ENCODE data around the gene CCL8.
"Not testable (repeated sequence)": the region's sequence is repeated elsewhere in the genome, so short reads cannot be mapped to it uniquely, and the experiment has no call there.

Gene CCL8

DNA sequence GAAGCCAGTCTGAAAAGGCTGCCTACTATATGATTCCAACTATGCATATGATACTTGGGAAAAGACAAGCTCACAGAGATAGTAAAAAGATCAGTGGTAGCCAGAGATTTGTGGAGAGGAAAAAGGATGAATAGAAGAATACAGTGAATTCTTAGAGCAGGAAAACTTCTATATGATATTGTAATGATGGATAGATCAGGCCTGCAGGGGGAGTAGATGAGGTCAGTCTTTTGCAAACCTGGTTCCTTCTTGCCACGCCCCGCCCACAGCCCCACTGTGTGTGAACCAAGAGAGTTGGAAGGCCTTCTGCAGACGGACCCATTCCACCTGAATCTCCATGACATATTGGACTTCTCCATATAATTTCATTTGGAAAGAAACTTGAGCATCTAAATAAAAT lies 761 bp upstream of the CCL8 start:
- peak; percentile 83 for DNase-seq

DNA sequence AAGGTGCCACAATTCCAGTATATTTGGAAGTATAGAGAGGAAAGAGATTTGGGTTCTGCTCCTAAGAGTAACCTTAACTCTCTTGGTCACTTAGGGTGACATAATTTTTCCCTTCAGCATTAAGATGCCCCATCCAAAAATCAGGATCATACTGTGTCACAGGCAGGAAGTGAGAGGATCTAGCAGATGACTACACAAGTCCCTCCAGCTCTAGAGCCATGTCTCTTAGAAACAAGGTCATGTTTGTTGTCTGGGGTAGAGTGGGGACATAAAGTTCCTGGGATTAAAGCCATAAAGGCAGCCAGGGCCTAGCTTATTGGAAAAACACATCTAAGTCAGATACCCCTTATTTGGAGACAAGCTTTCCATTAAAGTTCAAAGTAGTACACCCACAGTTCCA lies 2.7 kb downstream of the CCL8 start:
- peak; percentile 38 for DNase-seq

- DNase-seq: not testable (repeated sequence)
These were observed 8.3 kb downstream of the CCL8 start for GRCh38 chr17:34327580-34327979.

GRCh38 chr17:34337701-34338100 lies 18.5 kb downstream of the CCL8 start:
- DNase-seq: no peak

- no peak for DNase-seq
These were observed 20.0 kb downstream of the CCL8 start for GRCh38 chr17:34339138-34339770.

DNA sequence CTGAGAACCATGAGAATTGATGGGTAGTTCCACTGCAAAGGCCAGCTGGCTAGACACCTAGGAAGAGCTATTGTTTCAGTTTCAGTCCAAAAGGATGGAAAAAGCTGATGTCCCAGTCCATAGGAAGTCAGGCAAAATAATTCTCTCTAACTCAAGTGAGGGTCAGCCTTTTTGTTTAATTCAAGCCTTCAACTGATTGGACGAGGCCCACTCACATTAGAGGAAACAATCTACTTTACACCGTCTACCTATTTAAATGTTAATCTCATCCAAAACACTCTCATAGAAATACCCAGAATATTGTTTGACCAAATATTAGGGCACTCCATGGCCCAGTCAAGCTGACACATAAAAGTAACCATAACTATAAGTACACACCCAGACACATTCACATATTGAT lies 22.7 kb downstream of the CCL8 start:
- no peak for DNase-seq

GRCh38 chr17:34347063-34347462 lies 27.8 kb downstream of the CCL8 start:
- no peak for DNase-seq

DNA sequence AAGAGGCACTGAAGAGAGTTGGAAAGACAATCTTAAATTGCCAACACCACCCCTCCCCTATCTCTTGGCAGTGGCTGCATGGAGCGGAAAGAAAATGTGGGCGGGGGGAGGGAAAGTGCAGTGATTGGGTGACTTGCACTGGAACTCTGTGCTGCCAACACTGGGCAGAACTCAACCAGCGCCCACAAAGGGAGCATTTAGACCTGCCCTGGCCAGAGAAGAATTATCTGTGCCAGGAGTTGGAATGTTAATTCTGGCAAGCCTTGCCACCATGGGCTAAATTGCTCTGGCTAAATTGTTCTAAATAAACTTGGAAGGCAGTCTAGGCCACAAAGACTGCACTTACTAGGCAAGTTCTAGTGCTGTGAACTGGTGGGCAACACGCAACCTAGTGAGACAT lies 30.5 kb downstream of the CCL8 start:
- no peak for DNase-seq

DNA sequence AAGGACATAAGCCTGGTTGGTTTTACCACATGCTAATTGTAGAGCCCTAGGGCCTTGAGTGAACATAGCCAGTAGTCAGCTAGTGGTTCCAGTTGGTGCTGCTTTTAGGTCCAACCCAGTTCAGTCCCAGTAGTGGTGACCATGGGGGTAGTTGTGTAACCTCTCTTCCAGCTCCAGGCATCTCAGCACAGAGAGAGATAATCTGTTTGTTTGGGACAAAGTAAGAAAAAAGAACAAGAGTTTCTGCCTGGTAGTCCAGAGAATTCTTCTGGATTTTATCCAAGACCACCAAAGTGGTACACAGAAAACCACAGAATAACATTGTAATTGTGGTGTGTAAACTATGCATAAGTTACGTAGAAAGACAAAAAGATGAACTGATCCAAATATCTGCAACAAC lies 31.9 kb downstream of the CCL8 start:
- DNase-seq: no peak

- no peak for DNase-seq
These were observed 33.0 kb downstream of the CCL8 start for GRCh38 chr17:34352191-34352590.

DNA sequence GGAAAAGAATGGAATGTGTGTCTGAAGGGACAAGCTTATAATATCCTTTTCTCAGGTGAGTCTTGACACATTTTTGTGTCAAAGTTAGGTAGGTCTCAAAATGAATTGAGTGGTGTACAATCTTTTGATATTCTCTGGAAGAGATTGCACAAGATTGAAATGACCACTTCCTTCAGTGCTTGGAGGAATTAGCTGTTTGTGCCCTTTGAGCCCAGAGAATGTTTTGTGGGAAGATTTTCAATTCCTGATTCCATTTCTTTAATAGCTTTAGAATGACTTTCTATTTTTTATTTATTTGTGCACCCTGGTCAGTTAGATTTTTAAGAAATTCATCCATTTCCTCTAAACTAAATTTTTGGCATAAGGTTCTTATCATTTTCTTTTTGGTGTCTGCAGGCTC lies 35.4 kb downstream of the CCL8 start:
- DNase-seq: peak; percentile 35

DNA sequence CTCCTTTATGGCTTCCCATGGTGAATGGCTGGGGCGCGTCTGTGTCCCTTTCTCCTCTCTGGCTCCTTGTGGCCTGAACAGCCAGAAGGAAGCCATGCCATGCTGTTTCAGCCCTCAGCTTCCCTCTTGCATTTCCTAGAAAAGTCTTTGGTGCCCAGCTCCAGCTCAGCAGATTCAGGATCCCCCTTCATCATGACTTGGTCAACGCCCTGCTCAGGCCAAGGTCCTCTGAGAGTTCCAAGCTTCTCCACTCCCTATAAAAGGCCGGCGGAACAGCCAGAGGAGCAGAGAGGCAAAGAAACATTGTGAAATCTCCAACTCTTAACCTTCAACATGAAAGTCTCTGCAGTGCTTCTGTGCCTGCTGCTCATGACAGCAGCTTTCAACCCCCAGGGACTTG lies 37.0 kb downstream of the CCL8 start, which contains the start of gene CCL13:
TSS of gene CCL13 (plus strand) at position 287 of the 400 bp plus-strand sequence. CDS start at position 334, 47 bp downstream.
- DNase-seq: no peak

DNA sequence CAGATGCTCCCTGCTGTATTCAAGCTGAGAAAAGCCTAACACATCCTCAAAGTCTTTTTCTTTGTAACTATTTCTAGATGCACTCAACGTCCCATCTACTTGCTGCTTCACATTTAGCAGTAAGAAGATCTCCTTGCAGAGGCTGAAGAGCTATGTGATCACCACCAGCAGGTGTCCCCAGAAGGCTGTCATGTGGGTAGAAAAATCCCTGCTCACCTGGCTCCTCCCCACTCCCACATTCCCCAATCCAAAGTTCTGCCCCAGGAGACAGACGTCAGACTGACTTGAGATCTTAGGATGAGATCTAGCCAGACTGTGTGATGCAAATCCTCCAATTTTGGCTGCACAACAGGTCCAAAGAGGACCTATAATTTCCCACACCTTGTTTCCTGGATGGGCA lies 38.2 kb downstream of the CCL8 start:
- no peak for DNase-seq

DNA sequence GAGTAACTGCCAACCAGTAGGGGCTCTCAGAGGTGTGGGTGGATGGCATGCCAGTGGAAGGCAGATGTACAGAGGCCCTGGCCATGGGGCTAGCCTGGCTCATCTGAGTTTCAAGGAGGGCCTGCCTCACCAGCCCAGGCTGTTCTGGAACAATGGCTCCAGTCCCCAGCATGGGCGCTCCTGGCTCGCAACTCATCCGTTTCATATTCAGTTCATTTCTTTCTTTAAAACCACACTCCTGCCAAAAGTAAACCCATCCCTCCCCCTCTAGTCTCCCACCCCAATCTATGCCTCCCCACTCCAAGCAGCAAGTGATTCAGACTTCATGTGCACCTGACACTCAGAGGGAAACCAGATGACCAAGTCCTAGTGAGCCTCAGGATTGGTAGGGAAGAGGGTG lies 39.4 kb downstream of the CCL8 start:
- DNase-seq: no peak

GRCh38 chr17:34360601-34361270 lies 41.5 kb downstream of the CCL8 start:
- DNase-seq: peak; percentile 54

DNA sequence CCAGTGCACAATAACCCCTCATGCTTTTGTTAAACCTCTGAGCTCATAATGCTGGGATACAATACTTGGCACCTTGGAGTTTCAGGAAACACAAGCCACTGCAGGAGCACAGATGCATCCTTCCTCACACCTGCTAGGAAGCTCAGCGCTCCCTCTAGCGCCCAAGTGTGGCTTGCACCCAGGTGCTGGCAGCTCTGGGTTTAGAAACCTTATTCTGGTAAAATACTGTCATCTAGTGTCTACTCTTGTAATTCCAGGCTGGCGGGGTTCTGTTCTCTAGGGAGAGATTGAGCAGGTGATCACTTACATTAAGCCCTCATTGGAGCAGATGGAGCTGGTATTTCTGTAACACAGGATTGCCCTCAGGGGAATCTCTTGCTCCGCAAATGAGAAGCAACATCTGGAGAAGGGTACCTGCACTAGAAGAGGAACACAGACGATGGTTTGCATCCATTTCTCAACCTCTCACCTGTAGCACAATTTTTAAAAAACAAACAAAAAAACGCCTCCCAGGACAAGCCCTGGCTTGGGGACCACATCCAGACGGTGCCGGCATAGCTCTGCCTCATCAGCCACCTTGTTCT lies 42.3 kb downstream of the CCL8 start:
- peak; percentile 91 for DNase-seq

DNA sequence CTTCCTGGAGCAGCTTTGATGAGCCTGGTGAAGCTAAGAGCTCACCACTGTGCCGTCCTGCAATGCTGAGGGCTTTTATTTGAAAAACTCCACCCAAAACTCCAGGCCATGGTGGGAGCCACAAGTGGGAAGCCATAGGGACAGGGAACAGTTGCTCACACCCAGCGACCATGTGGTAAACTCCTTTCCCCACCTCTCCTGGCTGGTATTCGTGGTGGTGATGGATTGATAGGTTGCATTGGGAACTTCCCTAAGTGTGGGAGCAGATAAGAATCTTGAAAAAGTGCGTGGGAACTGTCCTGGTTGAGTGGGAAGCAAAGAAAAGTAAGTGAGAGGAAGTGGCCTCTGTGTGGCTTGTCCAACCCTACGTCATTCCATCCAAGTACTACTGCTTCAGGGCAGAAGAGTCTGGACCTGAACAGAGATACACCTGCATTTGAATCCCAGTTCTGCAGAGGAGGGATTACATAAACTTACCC lies 44.0 kb downstream of the CCL8 start, which contains the start of gene CCL1:
TSS of gene CCL1 (minus strand) at position 51 of the 479 bp plus-strand sequence. CDS start 72 bp downstream, outside the sequence.
- DNase-seq: peak; percentile 82

GRCh38 chr17:34364751-34365150 lies 45.5 kb downstream of the CCL8 start:
- DNase-seq: no peak

GRCh38 chr17:34365340-34365739 lies 46.1 kb downstream of the CCL8 start:
- DNase-seq: no peak

- DNase-seq: peak; percentile 87
These were observed 46.8 kb downstream of the CCL8 start for GRCh38 chr17:34366010-34366409.

GRCh38 chr17:34366529-34367107 lies 47.4 kb downstream of the CCL8 start:
- DNase-seq: peak; percentile 57

GRCh38 chr17:34367486-34368195 lies 48.4 kb downstream of the CCL8 start:
- DNase-seq: no peak

Data from inflammatory macrophage treated with lipopolysaccharide for 4 hours (primary cell).